ENCODE results near the gene EIF4A2. TPM values are rescaled to one million over a fixed set of nuclear protein-coding genes. Genes with fewer than 3 reads are reported as not detected.
A peak's percentile ranks its signal among the peaks of the same experiment; 100 is the strongest.

EIF4A2 gene
- total RNA-seq = 405 TPM
- long read RNA-seq, full-length matches to known transcripts = 394 of 487 reads
- long read RNA-seq, partial matches to known transcripts = 53 of 487 reads
- long read RNA-seq, other reads (novel, unspliced or antisense) = 40 of 487 reads

GRCh38 chr3:186783058-186783730, at the start of gene EIF4A2:
Gene EIF4A2 (plus strand): TSS chr3:186783577. CDS start chr3:186783611, 34 bp downstream.
- peak within 1 kb of the TSS; percentile 88 for H3K4me3 ChIP-seq
- peak within 1 kb of the TSS; percentile 96 for H3K27ac ChIP-seq
- no peaks in the 10 kb centered on the region for H3K27me3 ChIP-seq
- ATAC-seq = peak; percentile 94
- DNase-seq = peak; percentile 95
- TF ChIP-seq CTCF (IDR thresholded peaks at IDR 0.05) = no peak
- H3K4me1 ChIP-seq = peaks cover 36% of the 10 kb centered on the region
- H3K36me3 ChIP-seq = peaks cover 41% of the 10 kb centered on the region
- intact Hi-C loops (cut with DNase I) = no loop called here
- H3K9me3 ChIP-seq = no peaks in the 10 kb centered on the region

GRCh38 chr3:186742618-186743380, 40.6 kb upstream of the EIF4A2 start:
- ATAC-seq (no peak), DNase-seq (no peak)
- Histone ChIP-seq H3K4me1 (no peaks in the 10 kb centered on the region), H3K36me3 (no peaks in the 10 kb centered on the region), H3K27me3 (no peaks in the 10 kb centered on the region), H3K27ac (no peak overlapping the region), H3K9me3 (no peaks in the 10 kb centered on the region), H3K4me3 (no peak overlapping the region)
- intact Hi-C loops (cut with DNase I) = no loop called here
- no peak for TF ChIP-seq CTCF (IDR thresholded peaks at IDR 0.05)

- ATAC-seq (no peak), DNase-seq (no peak)
- no peak overlapping the region for H3K4me3 ChIP-seq
- H3K9me3 ChIP-seq = no peaks in the 10 kb centered on the region
- intact Hi-C loops (cut with DNase I) = no loop called here
- H3K4me1 ChIP-seq = no peaks in the 10 kb centered on the region
- H3K27ac ChIP-seq = no peak overlapping the region
- TF ChIP-seq CTCF (IDR thresholded peaks at IDR 0.05) = no peak
- no peaks in the 10 kb centered on the region for H3K27me3 ChIP-seq
- H3K36me3 ChIP-seq = no peaks in the 10 kb centered on the region
Observed at GRCh38 chr3:186743666-186744065, 39.7 kb upstream of the EIF4A2 start.

- ATAC-seq (peak; percentile 98), DNase-seq (peak; percentile 72)
- Histone ChIP-seq H3K4me1 (no peaks in the 10 kb centered on the region), H3K27ac (peak overlapping the region; percentile 30), H3K9me3 (no peaks in the 10 kb centered on the region), H3K4me3 (no peak overlapping the region), H3K27me3 (no peaks in the 10 kb centered on the region), H3K36me3 (no peaks in the 10 kb centered on the region)
- TF ChIP-seq CTCF (IDR thresholded peaks at IDR 0.05) = no peak
- intact Hi-C loops (cut with DNase I) = no loop called here
Observed at GRCh38 chr3:186746008-186746407, 37.4 kb upstream of the EIF4A2 start.

- no peak for DNase-seq
- no peaks in the 10 kb centered on the region for H3K27me3 ChIP-seq
- no peak for TF ChIP-seq CTCF (IDR thresholded peaks at IDR 0.05)
- H3K36me3 ChIP-seq = no peaks in the 10 kb centered on the region
- intact Hi-C loops (cut with DNase I) = no loop called here
- H3K9me3 ChIP-seq = no peaks in the 10 kb centered on the region
- no peak for ATAC-seq
- no peak overlapping the region for H3K27ac ChIP-seq
- no peak overlapping the region for H3K4me3 ChIP-seq
- H3K4me1 ChIP-seq = no peaks in the 10 kb centered on the region
Observed at GRCh38 chr3:186750316-186750715, 33.1 kb upstream of the EIF4A2 start.

All from upper lobe of right lung (tissue), 1 donor.